Measurements from ENCODE around the gene ATP5PD.

Gene ATP5PD

GRCh38 chr17:75046407-75047289 lies at the start of gene ATP5PD, which contains the start of gene KCTD2:
TSS of gene ATP5PD (minus strand) at chr17:75046969. CDS start at chr17:75042650, 4,319 bp downstream.
TSS of gene KCTD2 (plus strand) at chr17:75047225. CDS start at chr17:75047251, 26 bp downstream.
- intact Hi-C loops (cut with DNase I), result no loop called here

GRCh38 chr17:75096082-75096625 lies 49.4 kb upstream of the ATP5PD start:
- intact Hi-C loops (cut with DNase I), result no loop called here
- peak in 8 of 42 donors; percentile 28 to 59 (median 42) for DNase-seq

More at GRCh38 chr17:75046407-75047289, at the start of gene ATP5PD, which contains the start of gene KCTD2:
- DNase-seq, result peak; percentile 90 to 99 (median 96)

- DNase-seq, result no peak
- intact Hi-C loops (cut with DNase I), result no loop called here
Observed at GRCh38 chr17:75094871-75095399, 48.2 kb upstream of the ATP5PD start.

- intact Hi-C loops (cut with DNase I), result no loop called here
- no peak for DNase-seq
Observed at GRCh38 chr17:75093548-75094158, 46.9 kb upstream of the ATP5PD start.

GRCh38 chr17:75091855-75092327 lies 45.1 kb upstream of the ATP5PD start:
- intact Hi-C loops (cut with DNase I), result no loop called here
- DNase-seq, result no peak

- intact Hi-C loops (cut with DNase I), result no loop called here
- DNase-seq, result no peak
Observed at GRCh38 chr17:75090871-75091854, 44.4 kb upstream of the ATP5PD start.

- intact Hi-C loops (cut with DNase I), result no loop called here
- DNase-seq, result no peak
Observed at GRCh38 chr17:75088465-75089417, 42.0 kb upstream of the ATP5PD start.

GRCh38 chr17:75087558-75088453 lies 41.0 kb upstream of the ATP5PD start, which contains the start of gene SLC16A5:
TSS of gene SLC16A5 (plus strand) at chr17:75087954. CDS start at chr17:75093637, 5,683 bp downstream.
- intact Hi-C loops (cut with DNase I), result no loop called here

GRCh38 chr17:75087182-75087557 lies 40.4 kb upstream of the ATP5PD start:
- intact Hi-C loops (cut with DNase I), result no loop called here
- DNase-seq, result no peak

More at GRCh38 chr17:75087558-75088453, 41.0 kb upstream of the ATP5PD start, which contains the start of gene SLC16A5:
- DNase-seq, result peak in 29 of 42 donors; percentile 18 to 64 (median 41)

GRCh38 chr17:75086496-75087181 lies 39.9 kb upstream of the ATP5PD start:
- DNase-seq, result no peak
- intact Hi-C loops (cut with DNase I), result no loop called here

- intact Hi-C loops (cut with DNase I), result no loop called here
- no peak for DNase-seq
Observed at GRCh38 chr17:75084039-75084660, 37.4 kb upstream of the ATP5PD start.

- DNase-seq, result no peak
- intact Hi-C loops (cut with DNase I), result no loop called here
Observed at GRCh38 chr17:75082683-75083082, 35.9 kb upstream of the ATP5PD start.

- intact Hi-C loops (cut with DNase I), result no loop called here
Observed at GRCh38 chr17:75081611-75082540, 35.1 kb upstream of the ATP5PD start.

GRCh38 chr17:75079023-75079373 lies 32.2 kb upstream of the ATP5PD start:
- DNase-seq, result no peak
- intact Hi-C loops (cut with DNase I), result no loop called here

More at GRCh38 chr17:75081611-75082540, 35.1 kb upstream of the ATP5PD start:
- no peak for DNase-seq

All from head of caudate nucleus (tissue), 42 donors.